GM19372 (cell line): ENCODE results near the gene PPP1R13B.
"Not testable (repeated sequence)": the region's sequence is repeated elsewhere in the genome, so short reads cannot be mapped to it uniquely, and the experiment has no call there.

ENCODE experiments used
- ATAC-seq: cut with Tn5 transposase; IDR thresholded peaks from one replicate; pipeline ENCODE4 v1.9.1; 2021; ENCODE audit warnings: mild to moderate bottlenecking, low read depth, moderate library complexity; ENCODE audit not compliant: unreplicated experiment

The PPP1R13B gene

DNA sequence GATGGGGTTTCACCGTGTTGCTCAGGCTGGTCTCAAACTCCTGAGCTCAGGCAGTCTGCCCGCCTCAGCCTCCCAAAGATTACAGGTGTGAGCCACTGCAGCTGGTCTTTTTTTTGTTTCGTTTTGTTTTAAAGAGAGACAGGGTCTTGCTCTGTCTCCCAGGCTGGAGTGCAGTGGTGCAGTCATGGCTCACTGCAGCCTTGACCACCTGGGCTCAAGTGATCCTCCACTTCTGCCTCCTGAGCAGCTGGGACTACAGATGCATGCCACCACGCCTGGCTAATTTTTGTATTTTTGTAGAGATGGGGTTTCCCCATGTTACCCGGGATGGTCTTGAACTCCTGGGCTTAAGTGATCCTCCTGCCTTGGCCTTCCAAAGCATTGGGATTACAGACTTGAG, 155.7 kb downstream of the PPP1R13B start:
- not testable (repeated sequence) for ATAC-seq

DNA sequence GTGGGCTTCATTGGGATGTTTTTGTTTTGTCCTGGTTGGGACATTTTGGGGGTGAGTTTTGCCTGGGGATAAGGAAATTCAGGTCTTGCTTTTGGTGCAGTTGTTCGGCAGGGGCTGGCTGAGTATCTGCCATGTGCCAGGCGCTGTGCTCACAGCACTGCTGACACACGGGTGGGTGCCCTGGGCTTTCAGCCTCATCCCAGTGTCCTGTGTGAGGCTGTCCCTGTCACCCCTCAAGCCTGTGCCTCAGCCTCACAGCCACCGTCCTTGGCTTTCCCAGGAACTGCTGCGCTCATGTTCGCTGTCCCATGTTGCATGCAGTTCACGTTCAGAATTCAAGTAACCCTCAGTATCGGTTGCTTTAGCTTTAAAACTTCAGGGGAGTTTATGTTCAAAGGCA, 157.0 kb downstream of the PPP1R13B start:
- ATAC-seq = no peak

DNA sequence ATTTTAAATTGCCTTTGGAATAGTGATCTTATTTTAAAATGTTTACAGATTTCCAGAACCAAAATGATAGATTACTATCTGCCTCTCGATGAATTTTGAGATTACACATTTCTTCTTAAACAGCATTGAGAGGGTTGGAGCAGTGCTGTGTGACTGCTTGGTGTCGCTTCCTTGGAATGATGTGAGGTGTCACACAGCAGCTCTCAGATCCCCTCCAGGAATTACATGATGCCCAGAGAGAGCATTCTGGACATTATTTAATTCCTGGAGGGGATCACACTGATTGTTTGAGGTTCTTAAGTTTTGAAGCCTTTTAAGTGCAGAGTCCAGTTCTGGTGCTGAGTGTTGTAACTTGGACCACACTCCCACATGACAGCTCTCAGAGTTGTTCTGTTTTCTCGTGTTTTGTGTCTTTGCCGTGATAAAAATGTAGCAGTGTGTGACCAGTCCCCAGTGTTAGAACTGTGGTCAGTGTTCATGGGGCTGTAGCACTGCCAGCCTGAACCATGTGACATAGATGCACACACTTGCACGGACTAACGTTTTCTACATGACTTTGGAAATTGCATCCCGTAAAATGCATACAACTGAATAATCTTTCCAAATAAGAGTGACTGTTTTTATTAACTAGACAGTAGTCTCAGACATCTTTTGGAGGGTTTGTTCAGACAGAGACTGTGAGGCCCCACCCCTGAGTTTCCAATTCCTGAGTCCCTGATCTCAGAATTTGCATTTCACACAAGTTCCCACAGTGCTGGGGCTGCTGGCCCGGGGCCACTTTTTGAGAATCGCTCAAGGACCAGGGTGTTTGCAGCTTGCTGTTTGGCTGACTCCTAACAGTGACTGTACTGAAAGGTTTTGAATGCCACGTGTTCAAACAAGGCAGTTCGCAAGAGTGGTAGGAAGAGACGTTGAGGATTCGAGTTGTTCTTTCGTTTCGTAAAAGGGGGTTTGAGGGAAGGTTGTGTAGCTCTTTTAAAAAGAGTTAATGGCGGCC, 158.2 kb downstream of the PPP1R13B start:
- peak; percentile 59 for ATAC-seq

DNA sequence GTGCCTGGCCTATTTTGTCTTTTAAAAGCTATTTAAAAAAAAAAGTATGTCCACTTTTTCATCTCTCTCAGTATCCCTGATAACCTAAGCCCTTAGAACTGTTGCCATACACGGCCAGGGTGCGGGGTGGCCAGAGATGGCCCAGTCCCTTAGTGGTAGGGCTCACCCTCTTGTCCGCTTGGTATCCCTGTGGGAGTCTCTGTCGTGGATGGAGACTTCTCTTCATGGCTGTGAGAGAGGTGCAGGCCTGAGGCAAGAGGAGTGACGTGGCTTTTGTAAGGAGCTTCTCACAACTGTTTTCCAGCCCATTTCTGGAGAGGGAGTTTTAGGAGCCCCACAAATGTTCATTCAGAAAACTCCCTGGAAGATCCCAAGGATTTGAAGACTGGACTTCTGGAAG, 158.9 kb downstream of the PPP1R13B start:
- no peak for ATAC-seq

DNA sequence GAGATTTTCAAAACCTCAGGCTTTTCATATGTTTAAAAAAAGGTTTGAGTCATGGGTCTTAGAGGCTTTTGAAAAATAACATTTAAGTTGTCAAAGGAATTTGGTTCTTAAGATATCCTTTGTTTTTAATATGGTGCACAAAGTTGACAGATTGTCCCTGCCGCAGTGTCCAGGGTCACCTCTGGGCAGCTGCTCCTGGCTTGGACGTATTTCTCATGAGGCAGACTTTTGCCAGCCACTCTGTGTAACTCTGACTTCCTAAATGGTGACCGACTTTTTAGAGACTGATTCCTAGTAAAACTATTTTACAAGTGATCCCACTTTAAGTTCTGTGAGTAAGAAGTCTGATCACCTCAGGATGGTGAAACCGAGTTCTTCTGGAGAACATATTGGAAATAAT, 159.7 kb downstream of the PPP1R13B start:
- no peak for ATAC-seq

DNA sequence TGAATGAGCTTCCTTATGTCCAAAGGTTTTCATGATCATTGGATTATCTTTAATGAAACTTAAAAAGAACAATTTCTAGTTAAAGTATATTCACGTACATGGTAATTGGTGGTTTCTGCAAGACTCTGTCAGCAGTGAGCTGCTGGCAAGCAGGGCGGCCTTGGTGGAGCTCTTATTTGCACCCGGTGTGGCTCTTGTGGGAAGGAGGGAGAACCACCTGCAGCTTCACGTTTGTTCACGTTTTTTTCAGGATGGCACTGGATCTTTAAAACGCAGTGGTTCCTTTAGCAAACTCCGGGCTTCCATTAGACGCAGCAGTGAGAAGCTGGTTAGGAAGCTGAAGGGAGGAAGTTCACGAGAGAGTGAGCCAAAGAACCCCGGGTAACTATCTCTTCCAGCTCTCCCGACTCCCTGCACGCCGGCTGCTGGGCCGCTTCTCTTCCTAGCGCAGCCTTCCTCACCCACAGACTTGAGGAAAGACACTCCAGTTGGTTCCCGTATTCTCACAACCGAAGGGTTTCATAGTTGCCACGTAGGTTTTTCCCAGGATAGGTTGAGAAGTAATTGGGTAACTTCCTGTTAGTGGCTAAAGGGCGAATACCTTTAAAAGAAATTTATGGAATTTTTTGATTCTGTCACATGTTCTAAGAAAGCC, 160.4 kb downstream of the PPP1R13B start:
- ATAC-seq = no peak

DNA sequence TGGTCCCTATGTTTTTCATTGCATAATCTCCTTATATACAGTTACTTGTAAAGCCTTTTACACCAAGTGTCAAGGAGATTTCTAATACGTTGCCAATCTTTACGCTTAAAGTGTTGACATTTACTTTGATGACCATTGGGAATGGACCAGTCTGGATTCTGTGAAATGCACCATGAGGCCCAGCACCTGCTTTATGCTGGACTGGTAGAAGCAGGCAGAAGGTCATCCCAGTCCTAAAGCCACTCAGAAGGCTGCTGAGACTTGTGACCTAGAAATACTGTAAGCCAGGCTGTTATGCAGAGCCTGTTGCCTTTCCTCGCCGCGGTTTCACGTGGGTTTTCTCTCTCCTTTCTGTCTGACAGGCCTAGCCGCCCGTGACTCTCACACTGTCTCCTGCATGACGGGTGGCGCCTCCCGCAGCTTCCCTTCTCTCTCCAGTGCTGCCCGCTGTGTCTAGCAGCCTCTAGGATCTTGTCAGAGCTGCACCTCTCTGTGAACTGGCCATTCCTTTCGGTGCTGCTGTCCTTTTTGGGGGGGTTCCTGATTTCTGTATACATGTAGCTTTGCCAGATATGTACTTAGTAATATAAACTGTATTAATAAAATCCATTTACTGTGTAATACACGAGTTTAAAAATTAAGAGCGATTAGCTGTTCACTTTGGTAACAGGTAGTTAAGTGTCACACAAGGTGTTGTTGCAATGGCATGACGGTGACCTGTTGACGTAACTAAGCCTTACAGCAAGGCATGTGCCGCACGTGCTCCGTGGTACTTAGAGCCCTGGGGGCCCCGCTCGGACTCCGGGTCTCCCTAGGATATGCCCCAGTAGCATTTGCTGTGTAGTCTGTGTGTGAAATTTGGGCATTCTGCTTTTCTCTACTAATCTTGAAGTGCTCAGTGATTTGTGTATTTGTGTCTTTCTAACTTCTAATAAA, 161.8 kb downstream of the PPP1R13B start:
- no peak for ATAC-seq

DNA sequence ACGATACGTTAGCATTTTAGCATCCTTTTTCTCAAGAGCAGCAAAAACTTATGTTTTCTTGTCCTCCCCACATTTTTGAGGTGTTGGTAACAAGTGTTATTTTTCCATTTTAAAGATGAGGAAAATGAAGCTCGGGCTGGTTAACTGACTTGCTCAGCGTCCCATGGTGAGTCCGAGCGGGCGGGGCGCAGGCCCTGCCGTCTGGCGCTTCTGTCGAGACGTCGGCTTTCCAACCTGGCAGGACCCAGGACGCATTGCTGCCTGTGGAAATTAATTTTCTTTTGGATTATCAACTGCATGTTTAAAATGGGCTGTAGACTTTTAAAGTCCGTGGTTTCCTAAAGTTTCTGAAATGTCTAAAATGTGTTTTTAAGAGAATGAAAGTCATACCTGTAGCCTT, 162.5 kb downstream of the PPP1R13B start:
- no peak for ATAC-seq

DNA sequence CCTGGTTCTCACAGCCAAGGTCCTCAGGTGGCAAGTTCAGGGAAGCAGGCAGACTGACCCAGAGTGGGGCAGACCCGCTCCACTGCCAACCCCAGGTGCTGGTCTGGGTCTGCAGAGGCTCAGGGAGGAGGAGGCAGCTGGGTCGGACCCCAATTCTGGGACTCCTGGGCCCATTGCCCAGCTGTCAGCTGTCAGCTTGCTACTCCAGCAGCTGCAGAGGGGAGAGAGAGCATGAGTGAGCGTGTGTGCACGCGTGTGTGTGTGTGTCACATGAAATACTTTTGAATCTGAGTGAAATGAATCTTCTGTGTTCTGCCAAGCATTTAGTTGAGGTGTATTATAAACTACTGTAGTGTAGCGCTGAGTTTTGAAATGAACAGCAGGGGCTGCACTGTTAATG, 162.9 kb downstream of the PPP1R13B start:
- ATAC-seq = no peak
